GM19324 (cell line): ENCODE measurements around the gene PIEZO1.

Source experiments
- ATAC-seq: cut with Tn5 transposase; IDR thresholded peaks from one replicate; pipeline ENCODE4 v1.9.1; 2021; ENCODE audit warnings: mild to moderate bottlenecking, moderate library complexity; ENCODE audit not compliant: unreplicated experiment, low FRiP score

The PIEZO1 gene

GRCh38 chr16:88724855-88725555 is 60.0 kb downstream of the PIEZO1 start:
- ATAC-seq: no peak

- ATAC-seq: no peak
Measured at GRCh38 chr16:88723911-88724310, 61.1 kb downstream of the PIEZO1 start.

GRCh38 chr16:88723507-88723887 is 61.5 kb downstream of the PIEZO1 start:
- ATAC-seq: no peak

DNA sequence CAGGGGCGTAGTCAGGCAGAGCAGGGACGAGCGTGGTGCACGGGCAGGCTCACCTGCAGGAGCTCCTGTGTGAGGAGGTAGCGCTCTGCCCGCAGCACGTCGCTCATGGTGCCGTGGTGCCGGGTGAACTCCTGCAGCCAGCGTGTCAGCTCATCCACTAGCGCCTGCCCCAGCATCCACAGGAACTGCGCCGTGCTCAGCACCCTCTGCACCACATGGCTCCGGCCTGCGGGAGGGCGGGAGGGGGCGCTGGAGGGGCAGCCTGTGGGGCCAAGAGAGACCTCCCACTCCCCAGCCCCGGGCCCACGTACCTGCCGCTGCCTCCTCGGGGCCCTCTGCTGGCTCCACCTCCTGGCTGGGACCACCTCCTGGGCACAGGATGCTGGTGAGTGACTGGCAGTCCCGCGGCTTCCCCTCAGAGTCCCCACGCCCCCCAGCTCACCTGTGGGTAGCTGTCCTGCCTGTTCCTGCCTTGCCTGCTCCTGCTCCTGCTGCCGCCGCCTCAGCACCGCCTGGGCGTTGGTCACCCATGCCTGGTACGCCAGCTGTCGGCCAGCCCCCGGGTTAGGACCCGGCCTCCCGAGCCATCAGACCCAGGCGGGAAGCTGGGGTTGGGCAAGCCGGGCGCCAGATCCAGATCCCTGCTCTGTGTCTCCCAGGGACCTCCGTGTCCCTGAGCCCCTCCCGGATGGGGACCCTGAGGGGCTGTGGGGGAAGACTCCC is 62.1 kb downstream of the PIEZO1 start:
- no peak for ATAC-seq

- no peak for ATAC-seq
Measured at GRCh38 chr16:88721815-88722755, 62.9 kb downstream of the PIEZO1 start.

DNA sequence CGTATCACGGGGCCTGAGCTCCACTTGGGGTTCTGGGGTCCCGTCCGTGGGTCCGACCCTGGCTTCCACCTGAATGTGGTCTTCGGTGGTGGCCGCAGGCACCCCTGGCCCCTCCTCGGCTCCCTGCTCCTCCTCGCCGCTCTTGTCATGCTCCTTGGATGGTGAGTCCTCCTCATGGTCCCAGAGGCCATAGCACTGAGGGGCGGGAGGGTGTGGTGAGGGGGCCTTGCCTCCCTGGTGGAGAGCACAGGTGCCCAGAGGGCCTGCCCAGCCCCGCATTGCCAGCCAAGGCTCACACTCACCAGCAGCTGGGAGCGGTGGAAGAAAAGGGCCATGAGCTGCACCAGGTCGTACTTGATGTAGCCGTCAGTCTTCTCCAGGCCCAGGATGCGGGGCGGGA is 63.8 kb downstream of the PIEZO1 start:
- ATAC-seq: no peak

DNA sequence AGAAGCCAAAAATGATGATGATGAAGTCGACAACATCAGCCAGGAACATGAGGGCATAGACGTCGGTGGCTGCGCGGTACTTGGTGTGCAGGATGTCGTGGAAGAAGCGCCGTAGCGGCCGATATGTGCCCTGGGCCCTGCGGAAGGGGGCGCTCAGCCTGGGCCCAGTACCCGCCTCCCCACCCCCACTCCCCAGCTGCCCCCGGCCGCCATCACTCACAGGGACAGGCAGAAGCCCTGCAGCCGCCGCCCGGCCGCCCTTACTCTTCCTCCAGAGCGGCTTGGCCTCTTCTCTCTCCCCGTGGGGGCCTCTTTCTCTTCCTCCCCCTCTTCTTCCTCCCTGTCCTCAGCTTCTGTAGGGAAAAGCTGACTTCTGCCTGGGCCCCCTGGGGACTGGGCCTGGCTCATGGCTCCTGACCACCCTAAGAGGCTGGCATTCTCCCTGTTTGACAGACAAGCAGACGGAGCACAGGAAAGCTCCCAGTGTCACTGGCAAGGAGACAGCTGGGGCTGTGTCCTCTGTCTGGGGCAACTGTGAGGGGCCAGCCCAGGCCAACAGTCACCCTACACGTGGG is 64.5 kb downstream of the PIEZO1 start:
- ATAC-seq: no peak

DNA sequence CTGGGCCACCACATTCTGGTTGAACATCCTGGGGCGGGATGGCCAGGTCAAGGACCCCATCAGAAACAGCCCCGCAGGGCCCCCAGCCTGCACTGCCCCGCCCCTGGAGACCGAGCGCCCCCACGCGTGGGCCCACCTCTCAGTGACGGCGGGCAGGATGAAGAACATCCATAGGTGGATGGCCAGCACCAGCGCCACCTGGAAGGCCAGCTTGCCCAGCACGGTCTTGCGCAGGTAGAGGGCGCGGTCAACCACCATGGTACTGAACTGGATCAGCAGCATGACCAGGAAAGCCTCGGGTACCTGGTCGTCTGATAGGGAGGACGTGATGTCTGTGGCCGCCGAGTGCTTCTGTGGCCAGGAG is 65.1 kb downstream of the PIEZO1 start:
- no peak for ATAC-seq

- no peak for ATAC-seq
Measured at GRCh38 chr16:88719267-88719932, 65.6 kb downstream of the PIEZO1 start.

DNA sequence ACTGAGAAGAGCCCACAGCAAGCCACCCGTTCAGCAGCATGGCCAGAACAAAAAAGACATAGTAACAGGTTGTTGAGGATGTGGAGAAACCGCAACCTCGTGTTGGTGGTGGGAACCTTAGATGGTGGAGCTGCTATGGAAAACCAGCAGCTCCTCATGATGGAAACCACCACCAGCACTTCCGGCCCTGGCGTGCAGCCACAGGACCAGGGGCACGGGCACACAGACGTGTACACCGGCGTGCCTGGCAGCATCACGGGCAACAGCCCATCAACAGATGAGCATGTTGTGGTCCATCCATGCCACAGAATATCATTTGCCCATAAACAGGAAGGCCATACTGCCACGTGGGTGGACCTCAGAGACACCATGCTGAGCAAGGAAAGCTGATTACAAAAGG is 66.8 kb downstream of the PIEZO1 start:
- ATAC-seq: no peak

DNA sequence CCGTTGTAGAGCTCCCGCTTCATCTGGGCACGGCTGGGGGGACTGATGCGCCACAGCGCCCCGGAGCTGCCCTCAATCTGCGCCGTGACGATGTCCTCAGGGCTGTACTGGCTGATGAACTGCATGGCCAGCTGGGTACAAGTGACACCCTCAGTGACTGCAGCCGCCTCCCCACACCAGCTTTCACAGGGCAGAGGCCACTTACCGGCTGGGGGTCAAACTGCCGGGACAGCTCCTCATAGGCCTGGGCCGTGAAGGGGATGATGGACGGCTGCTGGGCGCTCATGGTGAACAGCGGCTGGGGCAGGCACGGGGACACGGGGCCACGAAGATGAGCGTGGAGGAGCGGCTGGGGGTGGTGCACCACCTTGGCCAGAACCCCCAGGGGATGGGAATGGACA is 68.4 kb downstream of the PIEZO1 start:
- ATAC-seq: no peak

DNA sequence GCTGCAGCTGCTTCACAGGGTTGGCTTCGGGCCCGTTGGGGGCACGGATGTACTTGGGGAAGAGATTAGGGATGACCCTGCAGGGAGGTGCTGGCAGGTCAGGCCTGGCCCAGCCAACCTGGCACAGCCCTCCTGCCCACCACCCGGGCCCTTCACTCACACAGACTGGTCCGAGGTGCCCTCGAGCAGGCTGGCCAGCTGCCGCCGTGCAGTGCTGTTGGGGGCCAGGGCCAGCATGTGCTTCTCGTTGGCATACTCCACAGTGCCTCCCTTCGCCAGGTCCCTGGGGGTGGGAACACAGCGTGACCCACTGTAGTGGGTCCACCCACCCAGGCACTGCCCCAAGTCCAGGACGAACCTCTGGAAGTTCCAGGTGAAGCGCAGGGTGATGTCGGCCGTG is 68.8 kb downstream of the PIEZO1 start:
- no peak for ATAC-seq

GRCh38 chr16:88715312-88716190 is 69.5 kb downstream of the PIEZO1 start:
- no peak for ATAC-seq

DNA sequence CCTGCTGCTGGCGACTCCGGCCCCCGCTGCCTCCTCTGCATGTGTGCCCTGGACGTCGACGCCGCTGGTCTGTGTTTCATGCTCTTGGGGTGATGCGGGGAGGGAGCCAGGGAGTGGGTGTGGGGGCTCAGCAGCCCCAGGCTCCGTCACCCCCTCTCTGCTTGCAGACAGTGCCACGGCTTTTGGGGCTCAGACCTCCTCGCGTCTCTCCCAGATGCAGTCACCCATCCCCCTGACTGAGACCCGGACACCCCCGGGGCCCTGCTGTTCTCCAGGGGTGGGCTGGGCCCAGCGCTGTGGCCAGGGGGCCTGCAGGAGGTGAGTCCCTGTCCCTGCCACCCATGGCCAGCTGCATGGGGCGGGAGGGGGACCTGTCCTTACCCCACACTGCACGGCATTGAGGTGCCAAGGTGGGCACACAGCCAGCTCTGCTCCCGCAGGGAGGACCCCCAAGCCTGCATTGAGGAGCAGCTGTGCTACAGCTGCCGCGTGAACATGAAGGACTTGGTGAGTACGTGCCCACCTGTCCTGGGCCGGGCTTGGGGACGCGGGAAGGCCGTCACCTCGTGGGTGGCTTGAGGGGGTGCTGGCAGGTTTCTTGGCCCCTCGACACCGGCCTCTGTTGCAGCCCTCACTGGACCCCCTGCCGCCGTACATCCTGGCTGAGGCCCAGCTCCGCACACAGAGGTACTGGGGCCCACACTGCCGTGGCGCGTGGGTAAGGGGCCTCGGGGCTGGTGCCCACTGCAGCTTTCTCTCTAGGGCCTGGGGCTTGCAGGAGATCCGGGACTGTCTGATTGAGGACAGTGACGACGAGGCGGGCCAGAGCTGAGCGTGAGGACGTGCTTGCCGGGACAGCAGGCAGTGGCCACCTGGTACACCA is 70.4 kb downstream of the PIEZO1 start:
- ATAC-seq: no peak

- no peak for ATAC-seq
Measured at GRCh38 chr16:88713568-88714419, 71.2 kb downstream of the PIEZO1 start.

- no peak for ATAC-seq
Measured at GRCh38 chr16:88713054-88713453, 72.0 kb downstream of the PIEZO1 start.

GRCh38 chr16:88712362-88712979 is 72.5 kb downstream of the PIEZO1 start:
- no peak for ATAC-seq
